Urothelium cell line (cell line): Measurements from ENCODE around the gene NBL1.
"Not testable (repeated sequence)": the region's sequence is repeated elsewhere in the genome, so short reads cannot be mapped to it uniquely, and the experiment has no call there.

Source experiments
- DNase-seq: peaks from one replicate; pipeline ENCODE4 v3.0.0; 2011; ENCODE audit warnings: low spot score, mixed read lengths
- FAIRE-seq: peaks from 2 replicates; lab custom pipeline; 2011; peaks lifted over from hg19 to GRCh38; lab: Jason Lieb, UNC

Gene NBL1

GRCh38 chr1:19621274-19621950 is 22.7 kb upstream of the NBL1 start:
- no peak for DNase-seq
- FAIRE-seq, result no peak

GRCh38 chr1:19622204-19622603 is 21.9 kb upstream of the NBL1 start:
- no peak for FAIRE-seq
- DNase-seq, result no peak

GRCh38 chr1:19623523-19623922 is 20.6 kb upstream of the NBL1 start:
- DNase-seq (no peak), FAIRE-seq (no peak)

GRCh38 chr1:19625291-19625937 is 18.7 kb upstream of the NBL1 start:
- no peak for FAIRE-seq

GRCh38 chr1:19628879-19629278 is 15.2 kb upstream of the NBL1 start:
- DNase-seq, result no peak
- FAIRE-seq, result no peak

More at GRCh38 chr1:19625291-19625937, 18.7 kb upstream of the NBL1 start:
- no peak for DNase-seq

GRCh38 chr1:19629357-19629756 is 14.8 kb upstream of the NBL1 start:
- FAIRE-seq (no peak), DNase-seq (no peak)

- FAIRE-seq, DNase-seq: not testable (repeated sequence)
Observed at GRCh38 chr1:19630192-19630591, 13.9 kb upstream of the NBL1 start.

GRCh38 chr1:19630720-19631395 is 13.3 kb upstream of the NBL1 start:
- no peak for FAIRE-seq
- no peak for DNase-seq

GRCh38 chr1:19632211-19632610 is 11.9 kb upstream of the NBL1 start:
- DNase-seq, result no peak
- FAIRE-seq, result no peak

GRCh38 chr1:19633106-19633505 is 11.0 kb upstream of the NBL1 start:
- DNase-seq (no peak), FAIRE-seq (no peak)

GRCh38 chr1:19635064-19635463 is 9.0 kb upstream of the NBL1 start:
- not testable (repeated sequence) for DNase-seq, FAIRE-seq

GRCh38 chr1:19635646-19636045 is 8.5 kb upstream of the NBL1 start:
- FAIRE-seq (no peak), DNase-seq (no peak)

GRCh38 chr1:19636065-19636464 is 8.0 kb upstream of the NBL1 start:
- DNase-seq (no peak), FAIRE-seq (no peak)

- not testable (repeated sequence) for DNase-seq, FAIRE-seq
Observed at GRCh38 chr1:19636749-19637148, 7.4 kb upstream of the NBL1 start.

GRCh38 chr1:19637606-19638005 is 6.5 kb upstream of the NBL1 start:
- DNase-seq (no peak), FAIRE-seq (no peak)

- FAIRE-seq, result not testable (repeated sequence)
Observed at GRCh38 chr1:19639228-19639627, 4.9 kb upstream of the NBL1 start.

GRCh38 chr1:19639999-19640362 is 4.1 kb upstream of the NBL1 start:
- FAIRE-seq (no peak), DNase-seq (no peak)

More at GRCh38 chr1:19639228-19639627, 4.9 kb upstream of the NBL1 start:
- not testable (repeated sequence) for DNase-seq

GRCh38 chr1:19640363-19641316 is 3.5 kb upstream of the NBL1 start:
- DNase-seq (no peak), FAIRE-seq (no peak)

- DNase-seq, result peak; percentile 84
- FAIRE-seq, result no peak
Observed at GRCh38 chr1:19643121-19643520, 990 bp upstream of the NBL1 start.

GRCh38 chr1:19644395-19644680 is 227 bp downstream of the NBL1 start:
- DNase-seq (no peak), FAIRE-seq (no peak)
